Measurements from ENCODE around the gene ZNF732. TPM values are rescaled to one million over a fixed set of nuclear protein-coding genes. Genes with fewer than 3 reads are reported as not detected.

Gene ZNF732
- total RNA-seq, 3 donors from 2014 or later (not counting 1 experiment from before 2014, with no cell fraction given) = not detected

- Mint-ChIP-seq H3K9me3 (peaks cover 10 to 16% of the 10 kb centered on the region in 2 donors), H3K4me1 (peaks cover 12% of the 10 kb centered on the region in 2 donors), H3K27ac (no peak overlapping the region), H3K27me3 (ENCODE audit: low read depth in 2 of 2) (peaks cover 18 to 23% of the 10 kb centered on the region in 2 donors), H3K36me3 (peaks cover 28% of the 10 kb centered on the region), H3K4me3 (no peak overlapping the region)
- intact Hi-C loops (cut with micrococcal nuclease) = no loop called here
- Histone ChIP-seq H3K27me3 (ENCODE audit: control insufficient read depth, insufficient read depth, low read length) (peaks cover 2% of the 10 kb centered on the region), H3K4me3 (ENCODE audit: low read length) (no peak overlapping the region), H3K9me3 (ENCODE audit: control insufficient read depth, insufficient read depth, low read length) (peaks cover 54% of the 10 kb centered on the region), H3K4me1 (ENCODE audit: control insufficient read depth, insufficient read depth, low read length) (peaks cover 9% of the 10 kb centered on the region), H3K36me3 (ENCODE audit: control insufficient read depth, insufficient read depth, low read length) (no peaks in the 10 kb centered on the region), H3K27ac (ENCODE audit: low read length) (no peak overlapping the region)
- 94% methylated on average over 3 of the region's 4 CpGs for WGBS (ENCODE audit: insufficient coverage)
- no peak for TF ChIP-seq CTCF (IDR thresholded peaks at IDR 0.05)
- DNase-seq (no peak), ATAC-seq (no peak)
Measured at GRCh38 chr4:302381-302780, 2.9 kb downstream of the ZNF732 start.

GRCh38 chr4:294732-295131, 10.5 kb downstream of the ZNF732 start:
- Histone ChIP-seq H3K4me1 (ENCODE audit: control insufficient read depth, insufficient read depth, low read length) (no peaks in the 10 kb centered on the region), H3K27me3 (ENCODE audit: control insufficient read depth, insufficient read depth, low read length) (no peaks in the 10 kb centered on the region), H3K36me3 (ENCODE audit: control insufficient read depth, insufficient read depth, low read length) (no peaks in the 10 kb centered on the region), H3K9me3 (ENCODE audit: control insufficient read depth, insufficient read depth, low read length) (peaks cover 15% of the 10 kb centered on the region), H3K27ac (ENCODE audit: low read length) (no peak overlapping the region), H3K4me3 (ENCODE audit: low read length) (no peak overlapping the region)
- H3K27me3 Mint-ChIP-seq (ENCODE audit: low read depth in 2 of 2) = no peaks in the 10 kb centered on the region
- H3K36me3 Mint-ChIP-seq = peaks cover 9% of the 10 kb centered on the region
- TF ChIP-seq CTCF (IDR thresholded peaks at IDR 0.05) = no peak
- no peak overlapping the region for H3K4me3 Mint-ChIP-seq
- H3K27ac Mint-ChIP-seq = no peak overlapping the region
- H3K9me3 Mint-ChIP-seq = peaks cover 2 to 3% of the 10 kb centered on the region in 2 donors
- no peaks in the 10 kb centered on the region for H3K4me1 Mint-ChIP-seq
- ATAC-seq = no peak
- no peak for DNase-seq
- WGBS (ENCODE audit: insufficient coverage) = 94% methylated on average over 2 of the region's 3 CpGs
- intact Hi-C loops (cut with micrococcal nuclease) = no loop called here

- Mint-ChIP-seq H3K27ac (no peak overlapping the region), H3K9me3 (peaks cover 5 to 8% of the 10 kb centered on the region in 2 donors), H3K27me3 (ENCODE audit: low read depth in 2 of 2) (no peaks in the 10 kb centered on the region), H3K36me3 (peaks cover 23% of the 10 kb centered on the region), H3K4me3 (no peak overlapping the region), H3K4me1 (no peaks in the 10 kb centered on the region)
- Histone ChIP-seq H3K4me3 (ENCODE audit: low read length) (no peak overlapping the region), H3K36me3 (ENCODE audit: control insufficient read depth, insufficient read depth, low read length) (no peaks in the 10 kb centered on the region), H3K9me3 (ENCODE audit: control insufficient read depth, insufficient read depth, low read length) (peaks cover 29% of the 10 kb centered on the region), H3K4me1 (ENCODE audit: control insufficient read depth, insufficient read depth, low read length) (no peaks in the 10 kb centered on the region), H3K27ac (ENCODE audit: low read length) (no peak overlapping the region), H3K27me3 (ENCODE audit: control insufficient read depth, insufficient read depth, low read length) (no peaks in the 10 kb centered on the region)
- DNase-seq (no peak), ATAC-seq (no peak)
- 86% methylated on average over 2 of the region's 2 CpGs for WGBS (ENCODE audit: insufficient coverage)
- TF ChIP-seq CTCF (IDR thresholded peaks at IDR 0.05) = no peak
- intact Hi-C loops (cut with micrococcal nuclease) = no loop called here
Measured at GRCh38 chr4:288891-289290, 16.4 kb downstream of the ZNF732 start.

- DNase-seq = no peak
- TF ChIP-seq CTCF (IDR thresholded peaks at IDR 0.05) = no peak
- H3K9me3 ChIP-seq (ENCODE audit: control insufficient read depth, insufficient read depth, low read length) = peaks cover 17% of the 10 kb centered on the region
- H3K27me3 ChIP-seq (ENCODE audit: control insufficient read depth, insufficient read depth, low read length) = no peaks in the 10 kb centered on the region
- Mint-ChIP-seq H3K27me3 (ENCODE audit: low read depth in 2 of 2) (no peaks in the 10 kb centered on the region), H3K4me3 (no peak overlapping the region), H3K36me3 (peaks cover 67% of the 10 kb centered on the region), H3K4me1 (no peaks in the 10 kb centered on the region), H3K9me3 (peaks cover 6 to 41% of the 10 kb centered on the region in 2 donors), H3K27ac (no peak overlapping the region)
- no CpG with 5 or more reads among the region's 5 CpGs for WGBS (ENCODE audit: insufficient coverage)
- intact Hi-C loops (cut with micrococcal nuclease) = no loop called here
- H3K27ac ChIP-seq (ENCODE audit: low read length) = no peak overlapping the region
- H3K36me3 ChIP-seq (ENCODE audit: control insufficient read depth, insufficient read depth, low read length) = no peaks in the 10 kb centered on the region
- ATAC-seq = no peak
- no peaks in the 10 kb centered on the region for H3K4me1 ChIP-seq (ENCODE audit: control insufficient read depth, insufficient read depth, low read length)
- no peak overlapping the region for H3K4me3 ChIP-seq (ENCODE audit: low read length)
Measured at GRCh38 chr4:273309-274017, 31.8 kb downstream of the ZNF732 start.
